K562 (cell line): ENCODE results near the gene MPDU1. TPM values are rescaled to one million over a fixed set of nuclear protein-coding genes. Genes with fewer than 3 reads are reported as not detected.
A peak's percentile ranks its signal among the peaks of the same experiment; 100 is the strongest.

Source experiments
- ARID1B ChIP-seq: fragments of 450-650 bp; IDR thresholded peaks from 2 replicates; pipeline ENCODE4 v1.6.1; 2016; ENCODE audit warnings: antibody characterized with exemption, mild to moderate bottlenecking, inconsistent platforms
- ATF7 ChIP-seq: fragments of 450-650 bp; IDR thresholded peaks from 2 replicates; pipeline ENCODE4 v1.7.1; 2014; ENCODE audit warnings: mild to moderate bottlenecking, moderate library complexity
- CBFB ChIP-seq: sonication (generic); formaldehyde crosslinking; IDR thresholded peaks from 2 replicates; pipeline ENCODE4 v1.4.0; 2020; ENCODE audit warnings: mild to moderate bottlenecking, missing genetic modification reagents
- CHD1 ChIP-seq: fragments of 200-600 bp; sonication (generic); IDR thresholded peaks from one replicate; pipeline ENCODE4 v1.6.1; 2012; ENCODE audit warnings: mild to moderate bottlenecking, moderate library complexity, low read length, inconsistent platforms
- EGR1 ChIP-seq: fragments of 450-650 bp; conservative IDR thresholded peaks from 2 replicates; pipeline ENCODE4 v1.6.1; 2017; ENCODE audit warnings: mild to moderate bottlenecking
- ETV6 ChIP-seq, 3 experiments: fragments of 150-350 bp in 1 of 3; sonication (generic) in 1 of 3; formaldehyde crosslinking in 1 of 3; IDR thresholded peaks; 2 replicates each; pipeline versions ENCODE4 v1.6.1 to v1.8.0; 2014 to 2022; ENCODE audit warnings: borderline replicate concordance in 2 of 3, low read depth in 2 of 3, antibody characterized with exemption in 1 of 3, low read length in 1 of 3, mild to moderate bottlenecking in 1 of 3, missing genetic modification reagents in 1 of 3
- FOS ChIP-seq: IDR thresholded peaks from 3 replicates; pipeline ENCODE4 v1.6.1; 2011; ENCODE audit not compliant: insufficient read length; ENCODE audit errors: extremely low read depth
- GTF2A2 ChIP-seq: IDR thresholded peaks from 2 replicates; pipeline ENCODE4 v1.6.1; 2016; ENCODE audit warnings: mild to moderate bottlenecking, missing genetic modification characterization, missing compliant biosample characterization
- MTA3 ChIP-seq: fragments of 450-650 bp; formaldehyde crosslinking; IDR thresholded peaks from 2 replicates; pipeline ENCODE4 v1.6.1; 2017; ENCODE audit warnings: mild to moderate bottlenecking, borderline replicate concordance
- NUFIP1 ChIP-seq: fragments of 450-650 bp; IDR thresholded peaks from 2 replicates; pipeline ENCODE4 v1.6.1; 2018; ENCODE audit not compliant: partially characterized antibody
- PHF20 ChIP-seq: fragments of 450-650 bp; IDR thresholded peaks from 2 replicates; pipeline ENCODE4 v1.6.1; 2018; ENCODE audit not compliant: partially characterized antibody
- XRCC5 ChIP-seq: fragments of 200-400 bp; formaldehyde crosslinking; IDR thresholded peaks from 2 replicates; pipeline ENCODE4 v1.6.1; 2017; ENCODE audit warnings: low read depth, mild to moderate bottlenecking, low read length
- ZNF124 ChIP-seq: sonication (generic); formaldehyde crosslinking; IDR thresholded peaks from 2 replicates; pipeline ENCODE4 v1.8.1; 2022; ENCODE audit warnings: missing genetic modification reagents
- ZNF239 ChIP-seq: fragments of 250-450 bp; sonication (Bioruptor Pico); IDR thresholded peaks from 2 replicates; pipeline ENCODE4 v1.4.0; 2020; ENCODE audit warnings: mild to moderate bottlenecking
- ZNF41 ChIP-seq: fragments of 250-450 bp; sonication (Bioruptor Pico); conservative IDR thresholded peaks from 2 replicates; pipeline ENCODE4 v1.4.0; 2020; ENCODE audit warnings: mild to moderate bottlenecking
- polyA plus RNA-seq, 8 experiments: library from polyadenylated mRNA; depleted of rRNA in 4 of 8; stranded (reverse) in 5 of 8; unstranded in 3 of 8; fragments of >200 nt; fragmentation: Nextera tagmentation in 2 of 8; fragmentation: Illumina TruSeq in 1 of 8; extraction: Ambion mirVana in 2 of 8; extraction: Trizol in 1 of 8; gene quantifications; 2 replicates each; pipeline versions ENCODE4 v1.2.1 to v1.2.3, GENCODE V29; 2011 to 2014; ENCODE audit warnings: inconsistent platforms in 1 of 8, missing spikeins in 1 of 8
- total RNA-seq, 7 experiments: library from RNA; depleted of rRNA in 6 of 7; stranded (reverse); fragments of >200 nt in 6 of 7; fragmentation: Illumina TruSeq in 2 of 7; extraction: Trizol in 2 of 7; gene quantifications; 2 replicates each; pipeline versions ENCODE4 v1.2.1 to v1.2.3, GENCODE V29; 2011 to 2021; ENCODE audit warnings: low replicate concordance in 1 of 7
- TF ChIP-seq, protein P1 (sequence below): fragments of 200-800 bp; sonication (Bioruptor generic); IDR thresholded peaks from 2 replicates; pipeline ENCODE4 v1.6.1; 2017; ENCODE audit warnings: missing genetic modification characterization, missing compliant biosample characterization
- TF ChIP-seq, protein P2 (sequence below): sonication (generic); formaldehyde crosslinking; IDR thresholded peaks from 2 replicates; pipeline ENCODE4 v1.8.1; 2023; ENCODE audit warnings: mild to moderate bottlenecking, missing genetic modification reagents
- TF ChIP-seq, protein P3 (sequence below), 3 experiments: IDR thresholded peaks in 2 of 3; conservative IDR thresholded peaks in 1 of 3; 2 replicates each; pipeline ENCODE4 v1.5.1; 2011 to 2012; ENCODE audit warnings: low read length in 3 of 3, mild to moderate bottlenecking in 3 of 3, control low read depth in 2 of 3, improper control_type of control experiment in 1 of 3, inconsistent platforms in 1 of 3, low read depth in 1 of 3, mixed read lengths in 1 of 3, moderate library complexity in 1 of 3; ENCODE audit not compliant: insufficient read depth in 2 of 3
- TF ChIP-seq, protein P4 (sequence below), 3 experiments: fragments of 200-800 bp in 1 of 3; fragments of 250-450 bp in 1 of 3; fragments of 450-650 bp in 1 of 3; sonication (Bioruptor Pico) in 1 of 3; sonication (Bioruptor generic) in 1 of 3; formaldehyde crosslinking in 1 of 3; IDR thresholded peaks; 2 replicates each; pipeline versions ENCODE4 v1.6.1 to v1.8.0; 2016 to 2022; ENCODE audit warnings: mild to moderate bottlenecking in 2 of 3, missing genetic modification characterization in 2 of 3, missing compliant biosample characterization in 1 of 3, moderate library complexity in 1 of 3

MPDU1 gene
- total and polyA plus RNA-seq, 9 of the 15 experiments (the other 6 are each of a cell fraction or from before 2014, with no cell fraction given): 4.9 to 179 (median 77.1) TPM

DNA sequence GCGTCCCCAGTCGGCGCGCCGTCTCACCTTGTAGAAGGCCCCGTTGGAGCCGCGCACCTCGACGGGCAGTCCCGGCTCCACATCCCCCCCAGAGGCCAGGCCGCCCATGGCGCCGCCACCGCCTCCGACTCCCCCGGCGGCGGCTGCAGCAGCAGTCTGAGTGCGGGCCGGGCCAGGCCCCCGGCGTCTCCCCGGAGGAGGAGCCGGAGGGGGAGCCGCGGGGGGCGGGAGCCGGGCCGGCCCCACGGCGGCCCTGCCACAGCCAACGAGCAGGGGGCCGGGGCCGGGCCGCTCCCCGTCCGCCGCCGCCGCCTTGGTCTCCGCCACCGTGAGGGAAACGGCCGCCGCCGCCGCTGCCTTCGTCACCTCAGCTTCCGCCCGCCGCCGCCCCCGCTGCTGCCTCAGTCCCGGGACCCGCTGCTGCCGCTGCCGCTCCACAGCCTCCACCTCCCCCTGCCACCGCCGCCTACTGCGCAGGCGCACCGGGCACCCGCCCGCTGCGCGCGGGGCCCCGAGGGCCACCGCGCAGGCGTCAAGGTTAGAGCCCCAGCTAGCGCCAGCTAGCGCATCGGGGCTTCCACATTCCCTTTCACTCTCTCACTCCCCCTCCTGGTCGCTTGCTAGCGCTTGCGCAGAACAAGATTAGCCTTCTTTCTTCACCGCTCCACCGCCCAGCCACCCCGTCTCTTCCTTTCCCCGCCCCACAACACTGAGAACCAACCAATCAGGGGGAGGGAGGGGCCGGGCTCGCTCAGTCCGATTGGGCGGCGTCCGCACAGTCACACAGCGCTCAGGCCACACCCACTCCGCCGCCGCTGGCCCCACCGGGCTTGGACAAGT lies 31.0 kb downstream of the MPDU1 start, which contains the start of gene FXR2 (continued):
- peak; percentile 47; the same call in 1 of the 2 replicates for TF ChIP-seq ATF7
- TF ChIP-seq ZNF124 (CRISPR knock-in tag): no peak
- peak; percentile 50; the same call in 1 of the 2 replicates for TF ChIP-seq EGR1
- no peak for TF ChIP-seq ZNF239 (CRISPR knock-in tag)
- TF ChIP-seq, protein P1, sequence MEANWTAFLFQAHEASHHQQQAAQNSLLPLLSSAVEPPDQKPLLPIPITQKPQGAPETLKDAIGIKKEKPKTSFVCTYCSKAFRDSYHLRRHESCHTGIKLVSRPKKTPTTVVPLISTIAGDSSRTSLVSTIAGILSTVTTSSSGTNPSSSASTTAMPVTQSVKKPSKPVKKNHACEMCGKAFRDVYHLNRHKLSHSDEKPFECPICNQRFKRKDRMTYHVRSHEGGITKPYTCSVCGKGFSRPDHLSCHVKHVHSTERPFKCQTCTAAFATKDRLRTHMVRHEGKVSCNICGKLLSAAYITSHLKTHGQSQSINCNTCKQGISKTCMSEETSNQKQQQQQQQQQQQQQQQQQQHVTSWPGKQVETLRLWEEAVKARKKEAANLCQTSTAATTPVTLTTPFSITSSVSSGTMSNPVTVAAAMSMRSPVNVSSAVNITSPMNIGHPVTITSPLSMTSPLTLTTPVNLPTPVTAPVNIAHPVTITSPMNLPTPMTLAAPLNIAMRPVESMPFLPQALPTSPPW (CRISPR knock-in tag): peak; percentile 85
- TF ChIP-seq PHF20: no peak
- TF ChIP-seq NUFIP1: no peak
- no peak for TF ChIP-seq GTF2A2 (tag)
- TF ChIP-seq, protein P2, sequence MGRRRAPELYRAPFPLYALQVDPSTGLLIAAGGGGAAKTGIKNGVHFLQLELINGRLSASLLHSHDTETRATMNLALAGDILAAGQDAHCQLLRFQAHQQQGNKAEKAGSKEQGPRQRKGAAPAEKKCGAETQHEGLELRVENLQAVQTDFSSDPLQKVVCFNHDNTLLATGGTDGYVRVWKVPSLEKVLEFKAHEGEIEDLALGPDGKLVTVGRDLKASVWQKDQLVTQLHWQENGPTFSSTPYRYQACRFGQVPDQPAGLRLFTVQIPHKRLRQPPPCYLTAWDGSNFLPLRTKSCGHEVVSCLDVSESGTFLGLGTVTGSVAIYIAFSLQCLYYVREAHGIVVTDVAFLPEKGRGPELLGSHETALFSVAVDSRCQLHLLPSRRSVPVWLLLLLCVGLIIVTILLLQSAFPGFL: no peak
- peak; percentile 54; the same call in 1 of the 2 replicates for TF ChIP-seq XRCC5
- no peak for TF ChIP-seq ETV6 (IDR thresholded peaks at IDR 0.05; ENCODE audit: borderline replicate concordance in 1 of 2, low read depth in 2 of 2, low read length in 1 of 2)
- TF ChIP-seq ETV6 (CRISPR knock-in tag; IDR thresholded peaks at IDR 0.05; ENCODE audit: borderline replicate concordance): no peak
- no peak for TF ChIP-seq CBFB
- TF ChIP-seq, protein P3, sequence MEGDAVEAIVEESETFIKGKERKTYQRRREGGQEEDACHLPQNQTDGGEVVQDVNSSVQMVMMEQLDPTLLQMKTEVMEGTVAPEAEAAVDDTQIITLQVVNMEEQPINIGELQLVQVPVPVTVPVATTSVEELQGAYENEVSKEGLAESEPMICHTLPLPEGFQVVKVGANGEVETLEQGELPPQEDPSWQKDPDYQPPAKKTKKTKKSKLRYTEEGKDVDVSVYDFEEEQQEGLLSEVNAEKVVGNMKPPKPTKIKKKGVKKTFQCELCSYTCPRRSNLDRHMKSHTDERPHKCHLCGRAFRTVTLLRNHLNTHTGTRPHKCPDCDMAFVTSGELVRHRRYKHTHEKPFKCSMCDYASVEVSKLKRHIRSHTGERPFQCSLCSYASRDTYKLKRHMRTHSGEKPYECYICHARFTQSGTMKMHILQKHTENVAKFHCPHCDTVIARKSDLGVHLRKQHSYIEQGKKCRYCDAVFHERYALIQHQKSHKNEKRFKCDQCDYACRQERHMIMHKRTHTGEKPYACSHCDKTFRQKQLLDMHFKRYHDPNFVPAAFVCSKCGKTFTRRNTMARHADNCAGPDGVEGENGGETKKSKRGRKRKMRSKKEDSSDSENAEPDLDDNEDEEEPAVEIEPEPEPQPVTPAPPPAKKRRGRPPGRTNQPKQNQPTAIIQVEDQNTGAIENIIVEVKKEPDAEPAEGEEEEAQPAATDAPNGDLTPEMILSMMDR (IDR thresholded peaks at IDR 0.05 in 2 of 3, conservative IDR thresholded peaks at IDR 0.05 in 1 of 3; ENCODE audit: insufficient read depth in 2 of 3, low read depth in 1 of 3, low read length in 3 of 3): peak; percentile 75 to 98 (median 98)
- peak; percentile 80 for TF ChIP-seq FOS
- no peak for TF ChIP-seq ZNF41 (CRISPR knock-in tag)
- TF ChIP-seq MTA3: no peak
- no peak for TF ChIP-seq ARID1B
- TF ChIP-seq, protein P4, sequence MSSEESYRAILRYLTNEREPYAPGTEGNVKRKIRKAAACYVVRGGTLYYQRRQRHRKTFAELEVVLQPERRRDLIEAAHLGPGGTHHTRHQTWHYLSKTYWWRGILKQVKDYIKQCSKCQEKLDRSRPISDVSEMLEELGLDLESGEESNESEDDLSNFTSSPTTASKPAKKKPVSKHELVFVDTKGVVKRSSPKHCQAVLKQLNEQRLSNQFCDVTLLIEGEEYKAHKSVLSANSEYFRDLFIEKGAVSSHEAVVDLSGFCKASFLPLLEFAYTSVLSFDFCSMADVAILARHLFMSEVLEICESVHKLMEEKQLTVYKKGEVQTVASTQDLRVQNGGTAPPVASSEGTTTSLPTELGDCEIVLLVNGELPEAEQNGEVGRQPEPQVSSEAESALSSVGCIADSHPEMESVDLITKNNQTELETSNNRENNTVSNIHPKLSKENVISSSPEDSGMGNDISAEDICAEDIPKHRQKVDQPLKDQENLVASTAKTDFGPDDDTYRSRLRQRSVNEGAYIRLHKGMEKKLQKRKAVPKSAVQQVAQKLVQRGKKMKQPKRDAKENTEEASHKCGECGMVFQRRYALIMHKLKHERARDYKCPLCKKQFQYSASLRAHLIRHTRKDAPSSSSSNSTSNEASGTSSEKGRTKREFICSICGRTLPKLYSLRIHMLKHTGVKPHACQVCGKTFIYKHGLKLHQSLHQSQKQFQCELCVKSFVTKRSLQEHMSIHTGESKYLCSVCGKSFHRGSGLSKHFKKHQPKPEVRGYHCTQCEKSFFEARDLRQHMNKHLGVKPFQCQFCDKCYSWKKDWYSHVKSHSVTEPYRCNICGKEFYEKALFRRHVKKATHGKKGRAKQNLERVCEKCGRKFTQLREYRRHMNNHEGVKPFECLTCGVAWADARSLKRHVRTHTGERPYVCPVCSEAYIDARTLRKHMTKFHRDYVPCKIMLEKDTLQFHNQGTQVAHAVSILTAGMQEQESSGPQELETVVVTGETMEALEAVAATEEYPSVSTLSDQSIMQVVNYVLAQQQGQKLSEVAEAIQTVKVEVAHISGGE (CRISPR knock-in tag; IDR thresholded peaks at IDR 0.05): no peak
- TF ChIP-seq CHD1: no peak
